Activated CD4-positive, alpha-beta T cell treated with anti-CD3 and anti-CD28 coated beads for 24 hours (primary cell): ENCODE measurements around the gene SH3RF3.

ENCODE experiments used
- DNase-seq, 2 donors: peaks; one replicate each; pipeline ENCODE4 v3.0.0-alpha.2; 2020; ENCODE audit warnings: low read depth in 2 of 2

The SH3RF3 gene

GRCh38 chr2:109287413-109287812 lies 158.4 kb downstream of the SH3RF3 start:
- DNase-seq = no peak

GRCh38 chr2:109287838-109288237 lies 158.8 kb downstream of the SH3RF3 start:
- DNase-seq = no peak

- no peak for DNase-seq
Measured at GRCh38 chr2:109288544-109289368, 159.8 kb downstream of the SH3RF3 start.

GRCh38 chr2:109289504-109290222 lies 160.7 kb downstream of the SH3RF3 start:
- no peak for DNase-seq

- no peak for DNase-seq
Measured at GRCh38 chr2:109290887-109291643, 162.1 kb downstream of the SH3RF3 start.

GRCh38 chr2:109292386-109292785 lies 163.4 kb downstream of the SH3RF3 start:
- no peak for DNase-seq

- no peak for DNase-seq
Measured at GRCh38 chr2:109293663-109294062, 164.7 kb downstream of the SH3RF3 start.

GRCh38 chr2:109294523-109294922 lies 165.5 kb downstream of the SH3RF3 start:
- no peak for DNase-seq

GRCh38 chr2:109295070-109295780 lies 166.2 kb downstream of the SH3RF3 start:
- DNase-seq = no peak

- no peak for DNase-seq
Measured at GRCh38 chr2:109295781-109296117, 166.7 kb downstream of the SH3RF3 start.

- no peak for DNase-seq
Measured at GRCh38 chr2:109297566-109298490, 168.8 kb downstream of the SH3RF3 start.

GRCh38 chr2:109298851-109299250 lies 169.8 kb downstream of the SH3RF3 start:
- DNase-seq = no peak

GRCh38 chr2:109299536-109299935 lies 170.5 kb downstream of the SH3RF3 start:
- no peak for DNase-seq

GRCh38 chr2:109300582-109300981 lies 171.6 kb downstream of the SH3RF3 start:
- DNase-seq = no peak

- DNase-seq = no peak
Measured at GRCh38 chr2:109301746-109302145, 172.7 kb downstream of the SH3RF3 start.

GRCh38 chr2:109302319-109302718 lies 173.3 kb downstream of the SH3RF3 start:
- no peak for DNase-seq

GRCh38 chr2:109304242-109304641 lies 175.2 kb downstream of the SH3RF3 start:
- DNase-seq = no peak

- no peak for DNase-seq
Measured at GRCh38 chr2:109304731-109305470, 175.9 kb downstream of the SH3RF3 start.

- no peak for DNase-seq
Measured at GRCh38 chr2:109305490-109306167, 176.6 kb downstream of the SH3RF3 start.
